Stimulated activated CD8-positive, alpha-beta memory T cell treated with anti-CD3 and anti-CD28 coated beads, Interleukin-2, amount 100 ng/mL, for 48 hours (primary cell): ENCODE data around the gene ITGB1BP1.
"Not testable (repeated sequence)": the region's sequence is repeated elsewhere in the genome, so short reads cannot be mapped to it uniquely, and the experiment has no call there.

Experiments
- DNase-seq, 2 donors: peaks; one replicate each; pipeline ENCODE4 v3.0.0-alpha.2; 2020; ENCODE audit warnings: low read depth in 2 of 2

The ITGB1BP1 gene

GRCh38 chr2:9400268-9401058 lies 22.9 kb downstream of the ITGB1BP1 start:
- DNase-seq: no peak

- DNase-seq: no peak
Observed at GRCh38 chr2:9398881-9399780, 24.2 kb downstream of the ITGB1BP1 start.

- DNase-seq: not testable (repeated sequence)
Observed at GRCh38 chr2:9398251-9398650, 25.1 kb downstream of the ITGB1BP1 start.

- DNase-seq: no peak
Observed at GRCh38 chr2:9397201-9397600, 26.1 kb downstream of the ITGB1BP1 start.

GRCh38 chr2:9394816-9395215 lies 28.5 kb downstream of the ITGB1BP1 start:
- DNase-seq: no peak

- DNase-seq: no peak
Observed at GRCh38 chr2:9392898-9393765, 30.2 kb downstream of the ITGB1BP1 start.

GRCh38 chr2:9391961-9392720 lies 31.2 kb downstream of the ITGB1BP1 start:
- DNase-seq: no peak

GRCh38 chr2:9390991-9391390 lies 32.3 kb downstream of the ITGB1BP1 start:
- DNase-seq: no peak

GRCh38 chr2:9390151-9390850 lies 33.0 kb downstream of the ITGB1BP1 start:
- no peak for DNase-seq

GRCh38 chr2:9388950-9389911 lies 34.1 kb downstream of the ITGB1BP1 start:
- DNase-seq: no peak

- DNase-seq: no peak
Observed at GRCh38 chr2:9388199-9388681, 35.1 kb downstream of the ITGB1BP1 start.

GRCh38 chr2:9385841-9386240 lies 37.5 kb downstream of the ITGB1BP1 start:
- no peak for DNase-seq

- no peak for DNase-seq
Observed at GRCh38 chr2:9384521-9384920, 38.8 kb downstream of the ITGB1BP1 start.

- DNase-seq: no peak
Observed at GRCh38 chr2:9382604-9383235, 40.6 kb downstream of the ITGB1BP1 start.

GRCh38 chr2:9380702-9381628 lies 42.4 kb downstream of the ITGB1BP1 start:
- DNase-seq: no peak

GRCh38 chr2:9379391-9379755 lies 44.0 kb downstream of the ITGB1BP1 start:
- no peak for DNase-seq
